Dermis blood vessel endothelial cell (primary cell): ENCODE results near the gene IRX1. TPM values are rescaled to one million over a fixed set of nuclear protein-coding genes. Genes with fewer than 3 reads are reported as not detected.

Experiments used
- DNase-seq: peaks from one replicate; pipeline ENCODE4 v3.0.0; 2010
- total RNA-seq: library from RNA; depleted of rRNA; stranded (reverse); fragments of >200 nt; gene quantifications from 2 replicates; pipeline ENCODE4 v1.2.3, GENCODE V29; 2014

IRX1 gene
- total RNA-seq, 1 donor from 2014 or later = under 0.01 TPM

DNA sequence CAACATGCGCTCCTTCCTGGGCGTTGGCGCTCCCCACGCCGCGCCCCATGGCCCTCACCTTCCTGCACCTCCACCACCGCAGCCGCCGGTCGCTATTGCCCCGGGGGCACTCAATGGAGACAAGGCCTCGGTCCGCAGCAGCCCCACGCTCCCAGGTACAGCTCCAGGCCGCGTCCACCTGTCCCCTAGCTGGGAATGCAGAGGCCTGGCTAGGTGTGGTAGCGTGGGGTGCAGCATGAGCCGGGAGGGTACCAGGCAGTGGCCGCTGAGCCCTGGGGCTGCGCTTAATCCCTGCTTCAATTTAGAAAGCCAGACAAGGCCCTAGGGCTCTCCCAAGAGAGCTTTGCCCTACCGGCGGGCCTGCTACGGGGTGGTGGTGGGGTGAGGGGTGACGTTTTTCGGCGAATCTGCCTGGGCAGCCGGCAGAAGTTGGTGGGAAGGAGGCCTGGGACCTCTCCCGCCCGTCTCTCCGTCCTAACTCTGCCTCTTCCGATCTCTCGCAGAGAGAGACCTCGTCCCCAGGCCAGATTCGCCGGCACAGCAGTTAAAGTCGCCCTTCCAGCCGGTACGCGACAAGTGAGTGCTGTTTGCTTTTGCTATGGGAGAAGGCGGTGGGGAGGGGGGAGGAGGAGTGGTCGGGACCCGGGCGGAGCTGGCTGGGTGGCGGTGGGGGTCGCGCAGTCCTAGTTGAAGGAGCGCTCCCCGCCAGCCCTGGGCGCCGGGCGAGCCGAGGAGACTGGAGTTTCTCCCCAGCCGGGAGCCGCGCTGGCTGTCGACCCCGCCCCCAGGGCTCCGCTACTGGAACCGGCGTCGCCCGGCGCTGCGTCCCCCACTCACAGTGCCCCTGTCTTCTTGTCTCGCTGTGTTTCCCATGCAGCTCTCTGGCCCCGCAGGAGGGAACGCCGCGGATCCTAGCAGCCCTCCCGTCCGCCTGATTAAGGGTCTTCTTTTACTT, 4.8 kb downstream of the IRX1 start:
- DNase-seq = no peak

DNA sequence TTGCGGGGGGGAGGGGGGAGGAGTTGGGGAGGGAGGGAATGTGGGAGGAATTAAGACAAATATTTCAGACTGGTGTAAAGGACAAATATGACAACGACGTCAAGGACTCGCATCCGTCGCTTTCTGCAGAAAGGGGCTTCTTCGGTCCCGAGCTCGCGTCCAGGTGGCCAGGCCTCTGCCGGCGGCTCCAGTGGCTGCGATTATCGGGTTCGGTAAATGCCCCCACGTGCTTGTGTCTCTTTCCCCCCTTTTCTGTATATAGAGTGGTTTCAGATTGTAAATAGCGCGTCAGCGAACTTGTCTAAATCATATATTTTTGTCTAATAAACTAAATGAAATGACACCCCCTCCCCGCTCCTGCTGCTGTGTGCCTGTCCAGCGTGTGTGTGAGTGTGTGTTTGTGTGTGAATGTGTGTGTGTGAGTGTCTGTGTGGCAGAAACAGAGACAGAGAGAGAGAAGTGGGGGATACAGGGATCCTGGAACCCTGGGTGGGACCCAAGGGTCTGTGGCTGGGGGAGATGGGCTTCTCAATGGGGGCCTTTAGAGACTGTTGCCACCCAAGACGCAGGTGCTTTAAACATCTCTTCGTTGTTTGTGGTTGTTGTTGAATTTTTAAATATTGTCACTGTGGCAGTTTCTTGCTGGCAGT, 5.6 kb downstream of the IRX1 start:
- no peak for DNase-seq

DNA sequence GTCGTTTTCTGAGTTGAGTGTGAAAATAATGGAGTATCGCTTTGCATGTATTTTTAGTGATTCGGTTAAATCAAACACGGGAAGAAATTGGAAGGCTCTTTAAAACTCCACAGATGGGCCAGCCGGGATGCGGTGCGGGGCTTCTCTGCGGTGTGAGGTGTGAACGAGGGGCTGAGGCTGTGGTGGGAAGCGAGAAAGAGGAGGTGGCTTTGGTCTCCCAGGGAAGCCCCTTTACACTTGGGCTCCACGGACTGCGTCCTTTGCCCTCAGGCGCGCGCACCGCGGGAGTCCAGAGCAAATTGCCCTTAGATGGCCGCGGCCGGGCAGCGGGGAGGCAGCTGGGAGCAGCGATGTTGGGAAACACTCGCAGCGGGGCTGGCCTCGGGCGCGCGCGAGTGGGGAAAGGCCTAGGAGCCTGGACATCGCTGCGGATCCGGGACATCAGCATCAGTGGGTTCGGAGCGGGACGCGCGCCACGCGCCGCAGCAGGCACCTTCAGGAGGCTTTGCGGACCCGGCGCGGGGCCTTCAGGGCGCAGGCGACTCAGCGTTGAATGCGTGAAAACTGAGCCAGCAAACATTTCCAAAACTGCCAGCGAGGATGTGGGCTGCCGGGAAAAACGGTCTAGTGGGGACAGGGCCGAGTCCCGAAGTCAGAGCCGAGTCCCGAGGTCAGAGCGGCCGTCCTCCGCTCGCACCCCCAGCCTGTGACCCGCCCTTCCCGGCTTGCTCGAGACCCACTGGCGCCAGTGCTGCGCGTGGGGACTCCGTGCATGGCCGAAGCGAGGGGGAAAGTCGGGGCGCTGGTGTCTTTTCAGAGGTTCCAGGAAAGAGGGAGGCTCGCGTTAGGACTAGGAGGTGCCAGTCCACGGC, 6.5 kb downstream of the IRX1 start:
- DNase-seq = no peak

- DNase-seq = peak; percentile 61
These were observed 7.3 kb downstream of the IRX1 start for GRCh38 chr5:3602785-3603502.

DNA sequence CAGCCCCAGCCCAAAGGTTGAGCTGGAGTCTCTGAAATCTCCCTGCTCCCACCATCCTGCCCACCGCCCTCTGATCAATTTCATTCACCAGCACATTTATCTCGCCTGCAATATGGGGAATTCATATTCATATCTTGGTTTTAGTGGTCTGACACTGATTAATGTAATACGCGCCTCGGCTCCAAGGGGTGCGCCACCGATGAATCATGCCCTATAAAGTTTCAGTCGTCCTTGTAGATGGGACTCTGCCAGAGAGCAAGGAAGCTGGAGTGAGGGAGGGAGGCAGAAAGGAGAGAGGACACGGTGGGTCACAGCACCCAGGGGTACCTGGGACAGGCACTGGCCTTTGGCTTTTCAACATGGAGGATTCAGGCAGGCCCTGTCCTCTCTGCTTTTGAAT, 8.9 kb downstream of the IRX1 start:
- no peak for DNase-seq

- no peak for DNase-seq
These were observed 9.8 kb downstream of the IRX1 start for GRCh38 chr5:3605298-3606010.

- no peak for DNase-seq
These were observed 10.6 kb downstream of the IRX1 start for GRCh38 chr5:3606121-3606831.

- DNase-seq = no peak
These were observed 12.0 kb downstream of the IRX1 start for GRCh38 chr5:3607541-3608181.

GRCh38 chr5:3609120-3609681, 13.6 kb downstream of the IRX1 start:
- DNase-seq = no peak

DNA sequence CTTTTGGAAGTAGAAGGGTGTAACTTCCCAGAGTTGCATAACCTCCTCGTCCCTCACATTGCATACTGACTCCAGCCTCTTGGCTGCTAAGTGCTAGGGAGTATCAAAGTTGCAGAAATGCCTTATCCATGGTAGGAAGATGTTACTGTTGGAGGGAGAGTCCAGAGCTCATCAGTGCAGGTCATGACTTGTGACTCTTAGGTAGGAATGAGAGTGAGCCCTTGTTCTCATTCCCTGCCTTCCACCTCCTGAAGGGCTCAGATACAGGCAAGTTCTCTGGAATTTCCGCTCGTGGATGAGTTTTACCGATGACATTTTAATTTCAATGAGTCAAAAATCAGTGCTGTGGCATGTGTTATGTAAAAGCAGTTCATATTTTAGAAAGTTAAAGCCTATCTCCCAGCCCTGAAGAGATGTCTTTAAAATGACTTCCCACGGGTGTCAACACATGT, 17.0 kb downstream of the IRX1 start:
- DNase-seq = no peak

DNA sequence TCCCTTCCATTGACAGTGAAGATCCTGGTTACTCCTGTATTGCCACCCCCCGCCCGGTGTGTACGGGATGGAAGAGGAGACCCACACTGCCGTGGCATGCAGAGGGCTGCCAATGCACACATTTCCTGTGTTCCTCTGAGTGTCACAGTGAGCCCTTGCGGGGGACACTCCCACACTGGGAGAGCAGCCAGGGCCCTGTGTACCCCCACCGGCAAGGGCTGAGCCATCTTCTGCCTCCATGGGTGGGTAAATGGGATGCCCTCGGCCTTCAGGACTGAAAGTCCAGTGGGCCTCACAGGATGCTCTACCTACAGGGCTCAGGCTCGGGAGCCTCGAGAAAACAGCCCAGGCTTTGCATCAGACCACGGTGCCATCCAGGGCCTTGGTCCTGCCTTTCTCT, 18.1 kb downstream of the IRX1 start:
- DNase-seq = no peak

- no peak for DNase-seq
These were observed 19.6 kb downstream of the IRX1 start for GRCh38 chr5:3615217-3615616.

GRCh38 chr5:3615829-3616228, 20.2 kb downstream of the IRX1 start:
- no peak for DNase-seq

- no peak for DNase-seq
These were observed 23.9 kb downstream of the IRX1 start for GRCh38 chr5:3619579-3619978.

- DNase-seq = no peak
These were observed 27.3 kb downstream of the IRX1 start for GRCh38 chr5:3622961-3623360.

- no peak for DNase-seq
These were observed 30.0 kb downstream of the IRX1 start for GRCh38 chr5:3625626-3626025.

GRCh38 chr5:3634061-3634460, 38.4 kb downstream of the IRX1 start:
- DNase-seq = no peak

DNA sequence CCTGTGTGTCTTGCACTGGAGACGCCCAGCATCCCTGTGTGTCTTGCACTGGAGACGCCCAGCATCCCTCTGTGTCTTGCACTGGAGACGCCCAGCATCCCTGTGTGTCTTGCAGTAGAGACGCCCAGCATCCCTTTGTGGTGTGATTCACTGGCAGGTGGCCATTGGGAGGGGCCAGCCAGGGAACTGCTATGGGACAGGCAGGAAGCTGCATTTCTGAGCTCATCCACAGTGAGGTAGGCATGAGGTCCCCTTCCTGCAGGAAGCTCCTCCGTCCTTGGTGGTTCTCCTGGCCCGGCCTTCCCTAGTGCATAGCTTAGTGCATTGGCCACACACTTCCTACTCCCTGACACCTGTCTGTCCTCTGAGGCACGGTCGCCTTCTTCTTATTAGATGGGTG, 43.5 kb downstream of the IRX1 start:
- DNase-seq = no peak

GRCh38 chr5:3642231-3642630, 46.6 kb downstream of the IRX1 start:
- no peak for DNase-seq

DNA sequence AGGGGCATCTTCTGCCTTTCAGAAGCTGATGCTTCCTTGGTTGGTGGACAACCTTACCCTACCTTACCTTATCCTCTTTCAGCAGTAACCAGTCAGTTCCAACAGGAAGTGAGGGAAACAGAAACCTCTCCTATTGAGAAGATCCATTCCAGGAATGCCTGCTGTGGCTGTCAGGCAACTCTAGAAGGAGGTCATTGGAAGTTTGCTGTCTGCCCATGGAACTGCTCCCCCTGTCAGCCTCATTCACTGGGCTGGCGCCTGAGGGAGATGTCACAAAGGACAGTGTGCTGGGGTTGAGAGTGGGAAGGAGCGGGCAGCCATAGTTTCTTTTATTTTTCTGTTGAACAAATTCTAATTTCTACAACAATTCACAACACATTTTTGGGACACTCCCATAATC, 54.7 kb downstream of the IRX1 start:
- DNase-seq = no peak
